ENCODE data around the gene PODNL1. TPM values are rescaled to one million over a fixed set of nuclear protein-coding genes. Genes with fewer than 3 reads are reported as not detected.

The PODNL1 gene
- total and polyA plus RNA-seq, 2 donors (not counting 1 experiment from before 2014, with no cell fraction given): 2.1 to 6.9 TPM

- H3K4me1 ChIP-seq (ENCODE audit: control insufficient read depth, extremely low read depth, insufficient read depth, low read length): no peaks in the 10 kb centered on the region
- no peak overlapping the region for H3K9ac ChIP-seq (ENCODE audit: insufficient read depth, low read length)
- no peak overlapping the region for H3K4me3 ChIP-seq (replicated peaks in 1 of 4; ENCODE audit: control extremely low read depth in 1 of 4, insufficient read depth in 1 of 4, low read depth in 3 of 4, low read length in 4 of 4)
- H3K27ac ChIP-seq (ENCODE audit: insufficient read depth, low read length): no peak overlapping the region
- no peaks in the 10 kb centered on the region for H3K27me3 ChIP-seq (ENCODE audit: control insufficient read depth, insufficient read depth, low read length)
- H3K9me3 ChIP-seq (ENCODE audit: control insufficient read depth, insufficient read depth, low read depth, low read length): no peaks in the 10 kb centered on the region
- no peaks in the 10 kb centered on the region for H4K20me1 ChIP-seq (ENCODE audit: control insufficient read depth, extremely low read depth, insufficient read depth, low read length)
- TF ChIP-seq CTCF (conservative IDR thresholded peaks at IDR 0.05 in 1 of 2, IDR thresholded peaks at IDR 0.05 in 1 of 2; ENCODE audit: low read depth in 1 of 2, low read length in 2 of 2) (no peak), EZH2 (IDR thresholded peaks at IDR 0.05; ENCODE audit: low read length, missing control alignments) (no peak)
- no peak overlapping the region for H3K4me2 ChIP-seq (ENCODE audit: extremely low read depth, insufficient read depth, low read length)
- no peak overlapping the region for H2AFZ ChIP-seq (ENCODE audit: low read length)
- H3K79me2 ChIP-seq (ENCODE audit: control insufficient read depth, insufficient read depth, low read length): no peaks in the 10 kb centered on the region
- DNase-seq (ENCODE audit: low read depth in 2 of 2): no peak
- H3K36me3 ChIP-seq (ENCODE audit: control insufficient read depth, insufficient read depth, low read length): peaks cover 5% of the 10 kb centered on the region
These were observed 6.6 kb downstream of the PODNL1 start for GRCh38 chr19:13931391-13932148.

GRCh38 chr19:13930402-13930801 is 7.8 kb downstream of the PODNL1 start:
- Histone ChIP-seq H3K4me3 (replicated peaks in 1 of 4; ENCODE audit: control extremely low read depth in 1 of 4, insufficient read depth in 1 of 4, low read depth in 3 of 4, low read length in 4 of 4) (no peak overlapping the region), H2AFZ (ENCODE audit: low read length) (no peak overlapping the region)
- TF ChIP-seq EZH2 (IDR thresholded peaks at IDR 0.05; ENCODE audit: low read length, missing control alignments) (no peak), CTCF (conservative IDR thresholded peaks at IDR 0.05 in 1 of 2, IDR thresholded peaks at IDR 0.05 in 1 of 2; ENCODE audit: low read depth in 1 of 2, low read length in 2 of 2) (no peak)

DNA sequence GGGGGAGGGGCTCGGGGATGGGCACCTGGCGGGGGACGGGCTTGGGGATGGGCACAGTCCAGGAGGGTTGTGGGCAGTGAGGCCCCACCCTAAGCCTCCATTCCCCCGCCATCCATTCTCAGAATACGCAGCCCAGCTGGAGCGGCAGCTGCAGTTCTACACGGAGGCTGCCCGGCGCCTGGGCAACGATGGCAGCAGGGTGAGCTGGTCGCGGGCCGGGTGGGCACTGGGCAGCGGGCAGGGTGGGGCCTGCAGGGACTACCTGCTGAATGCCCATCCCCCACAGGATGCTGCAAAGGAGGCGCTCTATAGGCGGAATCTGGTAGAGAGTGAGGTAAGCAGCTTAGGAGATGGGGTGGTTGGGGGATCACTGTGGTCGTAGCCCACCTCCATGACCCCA is 8.3 kb downstream of the PODNL1 start:
- H3K4me1 ChIP-seq (ENCODE audit: control insufficient read depth, extremely low read depth, insufficient read depth, low read length): no peaks in the 10 kb centered on the region
- H3K27me3 ChIP-seq (ENCODE audit: control insufficient read depth, insufficient read depth, low read length): no peaks in the 10 kb centered on the region
- no peak overlapping the region for H3K4me3 ChIP-seq (replicated peaks in 1 of 4; ENCODE audit: control extremely low read depth in 1 of 4, insufficient read depth in 1 of 4, low read depth in 3 of 4, low read length in 4 of 4)
- H2AFZ ChIP-seq (ENCODE audit: low read length): no peak overlapping the region
- TF ChIP-seq EZH2 (IDR thresholded peaks at IDR 0.05; ENCODE audit: low read length, missing control alignments) (no peak), CTCF (conservative IDR thresholded peaks at IDR 0.05 in 1 of 2, IDR thresholded peaks at IDR 0.05 in 1 of 2; ENCODE audit: low read depth in 1 of 2, low read length in 2 of 2) (no peak)
- H3K27ac ChIP-seq (ENCODE audit: insufficient read depth, low read length): no peak overlapping the region
- no peak for DNase-seq (ENCODE audit: low read depth in 2 of 2)
- no peak overlapping the region for H3K4me2 ChIP-seq (ENCODE audit: extremely low read depth, insufficient read depth, low read length)
- no peaks in the 10 kb centered on the region for H3K79me2 ChIP-seq (ENCODE audit: control insufficient read depth, insufficient read depth, low read length)
- no peaks in the 10 kb centered on the region for H4K20me1 ChIP-seq (ENCODE audit: control insufficient read depth, extremely low read depth, insufficient read depth, low read length)
- H3K9ac ChIP-seq (ENCODE audit: insufficient read depth, low read length): no peak overlapping the region
- no peaks in the 10 kb centered on the region for H3K9me3 ChIP-seq (ENCODE audit: control insufficient read depth, insufficient read depth, low read depth, low read length)
- H3K36me3 ChIP-seq (ENCODE audit: control insufficient read depth, insufficient read depth, low read length): peaks cover 8% of the 10 kb centered on the region

More at GRCh38 chr19:13930402-13930801, 7.8 kb downstream of the PODNL1 start:
- Histone ChIP-seq H3K79me2 (ENCODE audit: control insufficient read depth, insufficient read depth, low read length) (no peaks in the 10 kb centered on the region), H3K9ac (ENCODE audit: insufficient read depth, low read length) (no peak overlapping the region), H3K27ac (ENCODE audit: insufficient read depth, low read length) (no peak overlapping the region), H4K20me1 (ENCODE audit: control insufficient read depth, extremely low read depth, insufficient read depth, low read length) (no peaks in the 10 kb centered on the region), H3K27me3 (ENCODE audit: control insufficient read depth, insufficient read depth, low read length) (no peaks in the 10 kb centered on the region), H3K4me2 (ENCODE audit: extremely low read depth, insufficient read depth, low read length) (no peak overlapping the region), H3K36me3 (ENCODE audit: control insufficient read depth, insufficient read depth, low read length) (peaks cover 8% of the 10 kb centered on the region), H3K4me1 (ENCODE audit: control insufficient read depth, extremely low read depth, insufficient read depth, low read length) (no peaks in the 10 kb centered on the region), H3K9me3 (ENCODE audit: control insufficient read depth, insufficient read depth, low read depth, low read length) (no peaks in the 10 kb centered on the region)
- DNase-seq (ENCODE audit: low read depth in 2 of 2): no peak

All from fibroblast of lung (primary cell).